Left hindlimb (tissue), 1 donor: Measurements from ENCODE around the gene CSMD2.

Experiments
- DNase-seq: peaks from one replicate; pipeline ENCODE4 v3.0.0-alpha.2; 2018

CSMD2 gene

DNA sequence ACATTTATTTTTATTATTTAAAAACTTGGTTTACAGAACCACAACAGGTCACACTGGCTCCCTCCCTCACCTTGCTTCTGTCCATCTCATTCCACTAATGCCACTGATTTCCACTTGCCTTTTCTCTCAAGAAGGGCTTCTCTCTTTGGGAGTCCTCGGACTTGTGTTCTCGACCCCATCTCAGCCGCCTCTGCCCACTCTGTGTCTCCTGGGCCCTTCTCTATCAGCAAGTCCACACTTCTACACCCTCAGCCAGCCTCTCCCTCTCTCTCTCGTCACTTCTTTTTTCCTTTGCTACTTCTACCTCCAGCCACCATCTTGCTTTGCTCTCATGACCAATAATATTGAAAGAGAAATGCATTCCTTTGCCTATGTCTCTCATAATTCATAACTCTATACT, 171.7 kb downstream of the CSMD2 start:
- DNase-seq, result no peak

DNA sequence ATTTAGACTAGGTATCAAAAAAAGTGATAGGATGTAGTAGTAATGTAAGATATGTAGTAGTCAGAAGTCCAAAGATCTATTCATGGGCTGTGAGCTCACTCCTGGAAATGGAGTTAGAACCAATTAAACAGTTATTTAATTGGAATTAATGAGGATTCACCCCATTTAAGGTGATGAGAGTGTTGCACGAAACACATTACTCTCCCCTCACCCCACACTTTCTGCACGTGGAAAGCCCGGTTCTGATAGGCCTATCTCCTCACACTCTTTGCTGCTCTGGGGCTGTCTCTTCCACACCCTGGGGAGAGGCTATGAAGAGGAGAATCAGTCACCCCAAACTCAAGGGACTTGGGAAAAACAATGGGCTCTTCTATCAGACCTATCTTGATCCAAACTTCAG, 174.7 kb downstream of the CSMD2 start:
- no peak for DNase-seq

DNA sequence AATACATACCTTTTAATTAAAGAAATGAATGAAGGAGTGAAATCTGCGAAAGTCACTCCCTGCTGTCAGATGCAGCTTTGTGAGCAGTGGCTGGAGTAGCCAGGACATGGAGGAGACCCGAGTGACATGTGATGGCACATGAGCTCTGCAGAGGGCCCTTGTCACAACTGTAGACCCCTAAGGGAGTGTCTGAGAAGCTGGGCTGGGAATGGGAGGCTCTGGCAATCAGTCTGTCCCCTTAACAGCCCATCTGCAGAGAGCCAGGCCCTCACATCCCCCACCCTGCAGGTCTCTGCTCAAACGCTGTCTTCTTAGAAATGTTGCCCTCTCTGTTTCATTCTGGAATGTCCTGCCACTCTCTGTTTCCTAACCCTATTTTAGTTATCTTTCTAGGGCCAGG, 176.9 kb downstream of the CSMD2 start:
- no peak for DNase-seq

DNA sequence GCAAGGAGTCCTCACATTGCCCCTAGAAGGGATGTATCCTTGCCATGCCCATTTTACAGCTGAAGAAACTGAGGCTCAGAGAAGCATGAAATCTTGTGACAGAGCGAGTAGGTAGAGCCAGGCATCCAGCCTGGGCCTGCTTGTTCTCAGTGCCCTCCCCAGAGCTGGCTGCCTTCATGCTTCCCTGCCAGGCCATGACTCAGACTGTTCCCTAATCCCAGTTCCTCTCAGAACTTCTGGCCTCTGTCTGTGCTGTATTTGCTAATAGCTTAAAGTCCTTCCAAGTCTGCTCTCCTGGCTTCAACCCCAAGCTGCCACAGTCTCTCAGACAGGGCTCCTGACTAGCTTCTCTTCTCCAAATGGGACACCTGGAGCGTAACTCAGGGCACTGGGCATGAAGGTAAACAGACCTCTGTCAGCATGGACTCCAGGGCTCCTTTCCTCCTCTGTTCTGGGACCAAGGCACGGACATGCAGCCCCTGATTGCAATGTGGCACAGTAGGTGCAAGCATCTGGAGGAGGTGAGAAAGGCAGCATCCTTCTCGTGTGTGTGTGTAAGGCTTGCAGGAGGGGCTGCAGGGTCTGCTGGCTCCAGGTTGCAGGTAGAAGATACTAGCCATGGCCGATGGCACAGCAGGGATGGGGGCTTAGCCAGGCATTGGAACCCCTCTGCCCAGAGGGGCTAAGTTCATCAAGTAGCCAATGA, 178.5 kb downstream of the CSMD2 start:
- DNase-seq, result peak; percentile 63

DNA sequence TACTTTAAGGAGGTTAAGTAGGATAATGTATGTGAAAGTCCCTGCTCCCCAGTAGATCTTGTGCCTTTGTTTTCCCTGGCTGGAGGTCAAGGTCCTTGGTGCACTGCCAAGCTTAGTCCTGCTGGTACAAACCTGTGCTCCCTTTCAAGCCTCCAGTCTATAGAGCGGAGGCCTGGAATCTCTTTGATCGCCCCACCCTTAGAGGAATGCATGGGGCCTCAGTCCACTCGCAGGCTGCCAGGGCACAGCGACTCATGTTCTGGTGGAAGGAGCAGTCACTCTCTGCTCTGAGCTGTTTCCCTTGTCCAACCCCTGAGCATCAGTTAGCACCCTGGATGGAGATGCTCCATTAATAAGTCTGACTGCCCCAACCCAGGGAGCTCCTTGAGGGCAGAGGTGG, 179.4 kb downstream of the CSMD2 start:
- DNase-seq, result peak; percentile 42

DNA sequence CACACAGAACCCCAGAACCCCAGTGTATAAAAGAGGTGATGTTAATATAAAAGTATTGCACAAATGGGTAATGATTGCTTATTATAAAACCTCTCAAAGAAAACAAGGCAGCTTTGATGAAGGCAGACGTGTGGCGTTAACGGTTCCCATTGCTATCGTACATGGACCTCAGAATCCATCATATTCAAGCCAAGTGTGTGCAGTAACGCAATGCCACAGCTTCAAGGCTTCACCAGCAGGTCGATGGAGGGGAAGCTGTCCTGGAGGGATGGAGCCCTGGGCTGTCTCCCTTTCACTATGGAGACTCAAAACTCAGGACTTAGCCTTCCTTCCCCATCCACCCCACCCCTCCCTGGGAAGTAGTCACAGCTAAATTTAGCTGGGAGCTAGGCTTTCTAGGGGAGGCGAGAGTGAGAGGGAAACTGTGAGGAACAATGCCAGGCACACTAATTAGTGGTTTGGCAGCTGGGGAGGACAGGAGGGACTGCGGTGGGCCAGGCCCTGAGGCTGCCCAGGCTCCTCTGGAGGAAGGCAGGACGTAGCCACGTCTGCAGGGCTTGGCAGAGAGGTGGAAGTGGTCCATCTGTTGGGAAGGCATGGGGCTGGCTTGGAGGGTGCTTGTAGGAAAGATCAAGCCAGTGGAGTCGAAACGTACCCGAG, 180.0 kb downstream of the CSMD2 start:
- peak; percentile 81 for DNase-seq

DNA sequence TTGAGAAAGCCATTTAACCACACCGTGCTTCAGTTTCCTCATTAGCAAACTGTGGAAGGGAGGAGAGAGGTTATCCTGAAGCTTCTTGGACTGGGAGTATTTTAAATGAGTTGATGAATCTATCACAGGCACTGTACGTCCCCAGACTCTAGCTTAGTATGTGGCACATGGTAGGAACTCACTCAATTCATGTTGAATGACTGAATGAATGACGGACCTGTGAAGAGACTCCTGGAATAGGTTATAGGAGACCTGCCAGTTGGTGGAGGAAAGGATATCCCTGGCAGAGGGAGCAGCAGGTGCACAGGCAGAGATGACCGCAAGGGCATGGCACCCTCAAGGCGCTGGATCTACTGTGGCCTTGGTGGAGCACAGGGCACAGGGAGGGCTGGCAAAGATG, 182.6 kb downstream of the CSMD2 start:
- DNase-seq, result no peak

DNA sequence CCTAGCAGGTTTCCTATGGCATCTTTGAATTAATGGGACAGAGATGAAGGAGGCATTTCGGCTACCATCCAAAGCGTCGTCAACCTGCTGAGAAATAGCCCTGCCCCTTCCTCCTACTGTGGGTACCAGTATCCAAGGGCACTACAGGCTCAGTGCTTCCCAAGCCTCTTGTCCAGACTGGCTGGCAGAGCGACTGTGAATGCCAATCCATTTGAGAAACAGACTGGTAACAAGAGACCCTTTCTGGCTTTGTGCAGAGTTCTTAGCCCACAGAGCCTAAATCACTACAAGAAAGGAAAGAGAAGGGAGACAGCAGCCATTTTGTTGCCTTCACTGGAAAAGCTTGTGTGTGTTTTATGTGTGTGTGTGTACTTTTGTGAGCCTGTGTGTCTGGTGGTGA, 185.7 kb downstream of the CSMD2 start:
- no peak for DNase-seq

DNA sequence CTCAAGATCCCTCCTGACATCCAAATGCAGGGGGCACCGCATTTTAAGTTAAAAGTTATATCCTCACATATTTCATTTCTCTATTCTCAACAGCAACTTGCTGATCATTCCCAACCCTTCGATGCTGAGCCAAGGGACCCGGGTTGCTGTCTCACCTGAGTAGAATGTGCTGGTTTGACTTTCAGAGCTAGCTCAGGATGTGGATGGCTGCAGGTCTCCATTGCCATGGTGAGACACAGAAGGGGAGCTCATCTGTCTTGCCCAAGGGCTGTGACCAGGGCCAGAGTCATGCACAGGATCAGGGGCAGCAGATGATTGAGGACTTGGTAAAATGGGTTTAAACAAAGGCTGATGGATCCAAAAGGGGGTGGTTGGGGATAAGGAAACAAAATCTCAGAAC, 189.1 kb downstream of the CSMD2 start:
- no peak for DNase-seq

DNA sequence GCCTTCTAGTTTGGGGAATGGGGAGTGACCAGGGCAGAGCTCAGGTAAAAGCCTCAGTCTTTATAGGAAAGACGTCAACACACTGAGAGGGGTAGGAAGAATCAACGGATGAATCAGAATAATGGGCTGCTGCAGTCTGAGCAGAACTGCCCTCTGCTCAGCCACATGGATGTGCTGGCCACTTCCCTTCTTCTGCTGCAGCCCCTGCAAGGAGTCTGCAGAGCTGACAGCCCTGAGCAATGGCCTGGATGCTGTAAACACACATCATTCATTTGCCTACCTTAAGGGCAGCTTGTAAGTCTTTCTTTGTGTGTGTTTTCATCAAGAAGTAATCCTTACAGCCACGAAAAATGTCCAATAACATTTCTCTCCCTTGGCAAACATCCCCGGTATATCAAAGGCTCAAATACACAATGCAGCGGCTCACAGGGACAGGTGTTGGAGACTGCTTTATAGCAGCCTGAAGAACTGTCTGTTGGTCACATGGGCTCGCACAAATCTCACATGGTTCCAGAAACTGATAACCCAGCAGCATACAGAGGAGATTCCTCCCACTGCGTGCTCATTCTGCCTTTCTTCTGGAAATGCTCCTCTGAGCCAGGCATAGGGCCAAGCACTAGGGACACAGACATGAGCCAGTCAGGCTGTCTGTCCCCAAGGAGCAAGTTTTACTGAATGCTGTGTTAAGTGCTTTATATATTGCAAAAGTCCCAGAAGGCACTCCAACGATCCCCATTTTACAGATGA, 191.1 kb downstream of the CSMD2 start:
- no peak for DNase-seq

DNA sequence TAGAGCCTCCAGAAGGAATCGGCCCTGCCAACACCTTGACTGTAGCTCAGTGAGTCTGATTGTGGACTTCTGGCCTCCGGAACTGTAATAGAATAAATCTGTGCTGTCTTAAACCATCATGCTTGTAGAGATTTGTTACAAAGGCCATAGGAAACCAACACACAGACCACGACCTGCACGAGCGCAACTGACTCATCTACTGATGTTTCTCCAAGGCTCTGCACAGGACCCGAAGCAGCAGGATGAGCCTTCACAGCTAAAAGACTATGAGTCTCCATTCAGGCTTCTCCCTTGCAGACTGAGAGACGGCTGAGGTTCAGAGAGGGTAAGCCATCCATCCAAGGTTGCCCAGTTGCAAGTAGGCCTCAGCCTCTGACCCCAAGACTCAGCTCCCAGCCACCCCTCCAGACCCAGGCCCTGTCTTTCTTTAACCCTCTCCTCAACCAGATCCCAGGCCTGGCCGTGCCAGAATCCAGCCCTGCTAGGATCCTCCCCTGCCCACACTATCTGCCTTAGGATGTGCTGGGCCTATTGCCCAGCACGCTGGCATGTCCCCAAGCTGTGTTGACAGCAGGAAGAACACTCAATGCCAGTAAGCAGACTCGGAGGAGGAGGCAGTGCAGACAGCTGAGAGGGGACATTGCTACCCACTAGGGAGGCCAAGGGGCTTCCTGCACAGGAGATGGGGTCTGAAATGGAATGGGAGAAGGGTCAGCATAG, 192.2 kb downstream of the CSMD2 start:
- DNase-seq, result no peak

DNA sequence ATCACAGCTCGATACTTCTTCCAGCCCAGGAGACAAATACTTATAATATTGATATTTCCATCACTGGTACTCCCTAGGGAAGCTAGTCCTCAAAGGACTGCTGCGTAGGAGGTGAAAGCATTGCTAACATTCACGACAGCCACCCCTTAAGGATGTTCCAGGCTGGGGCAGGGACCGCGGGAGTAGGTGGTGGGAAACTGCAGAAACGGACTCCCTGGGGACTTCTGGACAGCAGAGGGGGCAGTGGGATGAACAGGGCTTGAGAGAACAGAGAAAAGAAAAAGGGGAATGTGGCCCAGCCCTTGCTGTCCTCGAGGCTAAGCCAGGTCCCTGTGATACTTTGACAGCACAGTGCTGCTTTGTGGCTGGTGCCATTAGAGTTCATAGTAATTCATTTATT, 193.1 kb downstream of the CSMD2 start:
- no peak for DNase-seq

DNA sequence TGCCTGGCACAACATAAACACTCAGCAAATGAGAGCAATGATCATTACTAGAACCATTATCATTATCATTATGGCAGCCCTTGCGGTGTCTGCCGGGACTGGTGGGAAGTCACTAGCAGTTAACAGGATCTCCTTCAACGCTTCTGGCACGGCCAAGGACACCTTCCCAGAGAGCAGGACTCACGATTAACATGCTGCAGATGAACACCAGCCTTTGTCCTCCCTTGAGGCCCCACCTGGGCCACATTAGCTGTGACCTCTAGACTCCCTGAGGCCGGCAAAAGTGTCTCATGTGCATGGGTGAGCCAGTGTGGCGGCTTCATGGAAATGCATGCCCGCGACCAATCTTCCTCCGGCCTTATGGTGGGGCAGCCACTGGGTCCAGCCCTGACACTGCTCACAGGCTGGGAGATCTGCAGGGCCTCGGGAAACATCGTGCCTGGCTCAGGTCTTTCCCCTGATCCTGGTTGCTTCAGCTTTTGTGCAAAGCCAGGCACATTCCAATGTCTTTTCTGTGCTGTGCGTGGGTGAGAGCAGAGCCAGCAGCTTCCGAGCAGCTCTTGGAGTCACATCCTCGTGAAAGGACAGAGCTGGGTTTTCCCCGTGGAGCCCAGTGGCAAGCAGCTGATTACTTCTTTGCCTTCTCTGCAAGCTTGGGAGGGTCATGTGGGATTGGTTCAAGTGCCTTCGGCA, 193.9 kb downstream of the CSMD2 start:
- no peak for DNase-seq

DNA sequence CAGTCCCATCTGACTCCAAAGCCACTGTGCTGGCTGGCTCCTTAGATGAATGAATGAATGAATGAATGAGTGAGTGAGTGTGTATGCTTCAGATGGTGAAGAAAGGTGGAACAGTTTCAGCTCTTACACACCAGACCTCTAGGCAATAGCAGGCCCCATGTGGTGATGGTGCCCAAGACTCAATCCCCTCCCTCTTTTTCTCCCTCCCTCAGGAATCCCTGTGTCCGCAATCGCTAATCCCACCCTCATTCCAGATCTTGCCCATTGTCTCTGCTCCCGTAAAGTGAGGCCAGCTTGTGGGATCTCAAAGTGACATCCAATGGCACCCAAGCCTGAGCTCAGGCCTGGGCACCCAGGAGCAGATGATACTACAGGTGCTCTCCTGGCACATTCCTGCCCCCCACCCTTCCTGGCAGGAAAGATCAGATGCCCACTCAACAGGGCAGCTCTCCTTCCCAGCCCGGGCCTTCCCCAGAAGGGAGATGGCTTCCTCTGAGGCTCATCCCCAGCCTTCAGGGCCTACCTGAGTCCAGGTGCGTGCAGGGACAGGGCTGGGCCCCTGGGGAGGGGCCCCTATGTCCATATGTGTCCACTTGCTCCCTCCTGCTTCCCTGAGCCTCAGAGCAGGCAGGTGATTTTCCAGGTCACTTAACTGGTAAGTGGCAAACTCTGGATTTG, 194.7 kb downstream of the CSMD2 start:
- DNase-seq, result no peak

DNA sequence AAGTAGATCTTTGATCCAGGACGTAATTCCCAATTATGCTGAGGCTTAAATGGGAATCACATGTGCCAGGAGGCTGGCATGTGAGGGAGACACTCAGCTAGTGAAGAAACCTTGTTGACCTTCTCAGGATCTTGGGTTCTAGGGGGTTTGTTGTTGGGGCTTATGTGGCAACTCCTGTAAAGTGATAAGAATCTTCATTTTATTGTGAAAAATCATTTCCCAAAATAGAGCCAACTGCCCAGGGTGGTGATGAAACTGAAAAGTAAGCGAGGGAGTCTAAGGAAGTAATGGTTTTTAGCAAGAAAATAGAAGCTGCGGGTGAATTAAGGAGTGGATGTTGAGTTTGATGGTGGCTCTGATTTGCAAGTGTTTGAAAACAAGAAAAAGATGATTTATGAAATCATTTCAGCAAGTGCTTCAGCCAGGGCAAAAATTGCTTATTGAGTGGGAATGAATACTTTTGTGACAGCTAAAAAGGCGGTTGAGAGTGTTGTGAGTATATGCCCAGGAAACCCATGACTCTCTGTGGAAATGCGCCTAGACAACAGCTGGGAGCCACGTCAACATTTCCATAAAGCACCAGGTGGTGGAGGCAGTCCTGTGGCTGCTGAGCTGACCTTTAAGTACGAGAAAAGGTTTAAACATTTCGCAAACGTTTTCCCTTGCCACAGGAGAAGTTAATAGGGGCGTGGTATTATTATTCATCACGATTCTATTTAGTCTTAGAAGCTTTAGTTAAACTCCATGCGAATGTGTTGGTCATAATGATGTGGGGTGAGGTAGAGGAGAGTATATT, 198.5 kb downstream of the CSMD2 start:
- DNase-seq, result no peak

DNA sequence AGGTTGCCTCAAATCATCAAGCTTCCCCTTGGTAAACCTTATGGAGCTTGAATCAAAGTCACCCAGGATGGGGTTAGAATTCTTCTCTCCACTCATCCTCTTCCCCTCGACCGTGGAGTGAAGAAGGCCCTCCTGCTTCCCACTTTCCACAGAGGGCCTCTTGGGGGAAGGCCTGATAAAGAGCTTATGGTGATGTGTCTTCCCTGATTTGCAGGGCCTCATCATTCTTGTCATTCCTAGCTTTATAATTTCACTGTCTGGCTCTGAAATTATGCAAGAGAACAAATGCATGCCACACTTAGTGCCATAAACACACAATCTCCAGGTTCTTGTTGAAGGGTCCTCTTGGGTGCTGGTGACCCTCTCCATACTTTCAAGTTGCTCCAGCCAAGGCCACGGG, 199.9 kb downstream of the CSMD2 start:
- DNase-seq, result no peak

DNA sequence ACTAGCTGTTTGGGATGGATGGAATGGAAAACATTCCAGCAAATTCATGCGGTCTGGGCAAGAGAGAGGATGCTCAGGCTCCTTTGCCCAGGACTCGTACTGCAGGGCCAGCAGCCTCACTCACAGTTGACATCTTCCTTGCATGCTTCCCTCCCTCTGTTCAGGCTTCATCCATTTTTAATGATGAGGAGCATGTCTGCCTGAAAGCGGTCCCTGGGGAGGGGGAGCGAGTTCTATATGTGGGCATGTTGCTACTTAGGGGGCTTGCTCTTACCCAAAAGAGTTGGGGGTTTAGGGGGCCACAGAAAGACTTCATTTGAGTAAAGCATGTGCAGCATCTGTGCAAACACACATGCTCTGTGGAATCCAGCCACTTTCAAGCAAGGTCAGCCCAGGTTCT, 203.0 kb downstream of the CSMD2 start:
- no peak for DNase-seq

DNA sequence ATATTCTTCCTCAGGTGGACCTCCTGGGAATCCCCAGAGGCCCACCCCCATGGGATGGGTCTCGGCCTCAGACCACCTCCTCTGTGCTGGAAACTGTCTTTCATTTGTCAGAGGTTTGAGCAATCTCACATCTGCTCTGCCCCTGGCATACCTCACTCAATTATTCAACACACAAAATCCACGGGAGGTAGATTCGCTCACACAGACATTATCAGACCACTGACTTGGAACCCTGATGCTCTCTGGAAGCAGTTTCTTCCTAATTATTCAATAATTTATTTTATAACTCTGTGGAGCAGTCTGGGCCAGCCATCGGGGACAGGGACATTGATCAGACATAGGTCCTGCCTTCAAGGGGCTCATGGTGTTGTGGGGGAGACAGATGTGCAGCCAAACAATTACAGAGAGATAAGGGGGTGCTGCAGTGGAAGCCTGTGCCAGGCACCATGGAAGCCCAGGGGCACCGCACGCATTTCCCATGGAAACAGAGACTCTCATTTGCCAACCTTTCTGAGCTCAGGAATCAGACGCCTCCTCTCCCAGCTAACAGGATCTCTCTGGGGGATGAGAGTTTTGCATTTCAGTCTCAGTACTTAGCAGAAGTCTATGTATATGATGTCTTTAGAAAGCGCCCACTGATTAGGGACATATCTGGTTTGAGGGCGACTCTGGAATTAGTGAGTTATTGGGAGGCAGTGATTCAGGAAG, 204.7 kb downstream of the CSMD2 start:
- no peak for DNase-seq

DNA sequence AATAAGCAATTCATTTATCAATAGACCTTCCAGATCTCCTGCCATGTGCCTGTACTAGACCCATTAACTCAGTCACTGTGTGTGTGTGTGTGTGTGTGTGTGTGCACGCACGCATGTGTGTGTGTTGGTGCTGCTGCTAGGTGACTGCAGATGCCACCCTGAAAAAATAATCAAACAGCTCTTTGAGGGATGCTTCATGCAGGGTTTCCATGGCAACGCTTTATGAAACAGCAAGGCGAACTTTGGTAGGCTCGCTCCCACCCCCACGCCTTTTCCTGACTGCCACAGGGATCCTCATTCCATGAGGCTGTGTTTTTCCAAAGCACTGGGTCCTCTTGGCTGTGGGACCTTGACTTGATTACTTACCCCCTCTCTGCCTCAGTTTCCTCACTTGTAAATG, 207.2 kb downstream of the CSMD2 start:
- DNase-seq, result no peak

DNA sequence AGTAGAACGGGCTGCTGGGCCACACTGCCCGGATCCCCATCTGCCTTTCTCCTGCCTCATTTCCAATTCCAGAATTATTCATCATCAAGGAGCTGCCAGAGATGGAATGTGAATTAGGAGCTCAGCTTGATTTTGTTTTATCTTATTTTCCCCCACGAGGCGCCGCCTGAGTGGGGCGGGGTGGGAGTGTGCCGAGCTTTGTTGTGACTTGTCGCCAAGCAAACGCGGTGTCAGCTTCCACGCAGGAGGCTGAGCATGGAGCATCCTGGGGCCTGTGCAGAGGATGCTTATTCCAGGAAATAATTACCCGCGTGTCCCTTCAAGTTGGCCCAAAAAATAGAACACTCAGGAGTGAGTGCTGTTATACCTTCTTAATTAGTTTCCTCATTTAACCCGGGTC, 209.9 kb downstream of the CSMD2 start:
- DNase-seq, result no peak

DNA sequence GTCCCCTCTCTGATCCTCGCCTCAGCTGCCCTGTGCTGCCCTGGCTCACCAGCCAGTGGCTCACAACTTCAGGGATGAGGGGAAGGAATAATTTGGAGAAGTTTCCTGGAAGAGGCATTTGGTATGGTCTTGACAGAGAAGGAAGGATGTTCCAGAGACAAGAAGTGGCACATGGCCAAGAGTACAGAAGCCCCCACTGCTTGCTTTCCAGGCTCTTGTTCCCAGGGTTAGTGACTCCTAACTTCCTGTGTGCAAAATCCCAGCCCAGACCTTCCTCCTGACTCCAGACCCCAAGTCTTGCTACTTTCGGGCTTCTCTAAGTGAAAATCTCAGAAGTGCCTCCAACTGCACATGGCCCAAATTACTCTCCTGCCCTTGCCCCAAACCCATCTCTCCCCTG, 215.5 kb downstream of the CSMD2 start:
- DNase-seq, result no peak
